Measurements from ENCODE around the gene BNC1.
"Not testable (repeated sequence)": the region's sequence is repeated elsewhere in the genome, so short reads cannot be mapped to it uniquely, and the experiment has no call there.

The BNC1 gene

GRCh38 chr15:83295417-83295816 lies 11.0 kb upstream of the BNC1 start:
- no peak for DNase-seq (ENCODE audit: low read depth)

- no peak for DNase-seq (ENCODE audit: low read depth)
Observed at GRCh38 chr15:83293201-83293600, 8.7 kb upstream of the BNC1 start.

GRCh38 chr15:83292317-83292716 lies 7.9 kb upstream of the BNC1 start:
- no peak for DNase-seq (ENCODE audit: low read depth)

- no peak for DNase-seq (ENCODE audit: low read depth)
Observed at GRCh38 chr15:83290236-83290635, 5.8 kb upstream of the BNC1 start.

GRCh38 chr15:83289160-83289559 lies 4.7 kb upstream of the BNC1 start:
- no peak for DNase-seq (ENCODE audit: low read depth)

- no peak for DNase-seq (ENCODE audit: low read depth)
Observed at GRCh38 chr15:83288381-83288801, 3.9 kb upstream of the BNC1 start.

GRCh38 chr15:83287541-83288027 lies 3.1 kb upstream of the BNC1 start:
- no peak for DNase-seq (ENCODE audit: low read depth)

GRCh38 chr15:83285979-83286553 lies 1.6 kb upstream of the BNC1 start:
- DNase-seq (ENCODE audit: low read depth) = no peak

- DNase-seq (ENCODE audit: low read depth) = no peak
Observed at GRCh38 chr15:83285284-83285978, 967 bp upstream of the BNC1 start.

GRCh38 chr15:83283813-83284558 lies 478 bp downstream of the BNC1 start:
- no peak for DNase-seq (ENCODE audit: low read depth)

GRCh38 chr15:83283138-83283812 lies 1.2 kb downstream of the BNC1 start:
- no peak for DNase-seq (ENCODE audit: low read depth)

GRCh38 chr15:83282776-83283137 lies 1.7 kb downstream of the BNC1 start:
- DNase-seq (ENCODE audit: low read depth) = no peak

GRCh38 chr15:83282141-83282540 lies 2.3 kb downstream of the BNC1 start:
- no peak for DNase-seq (ENCODE audit: low read depth)

GRCh38 chr15:83278191-83278590 lies 6.3 kb downstream of the BNC1 start:
- DNase-seq (ENCODE audit: low read depth) = no peak

GRCh38 chr15:83276661-83277060 lies 7.8 kb downstream of the BNC1 start:
- no peak for DNase-seq (ENCODE audit: low read depth)

- no peak for DNase-seq (ENCODE audit: low read depth)
Observed at GRCh38 chr15:83275412-83275811, 9.1 kb downstream of the BNC1 start.

- no peak for DNase-seq (ENCODE audit: low read depth)
Observed at GRCh38 chr15:83270176-83270575, 14.3 kb downstream of the BNC1 start.

- DNase-seq (ENCODE audit: low read depth) = no peak
Observed at GRCh38 chr15:83268147-83268546, 16.3 kb downstream of the BNC1 start.

- no peak for DNase-seq (ENCODE audit: low read depth)
Observed at GRCh38 chr15:83262594-83263315, 21.7 kb downstream of the BNC1 start.

- not testable (repeated sequence) for DNase-seq (ENCODE audit: low read depth)
Observed at GRCh38 chr15:83262181-83262580, 22.3 kb downstream of the BNC1 start.

- no peak for DNase-seq (ENCODE audit: low read depth)
Observed at GRCh38 chr15:83250781-83251180, 33.7 kb downstream of the BNC1 start.

GRCh38 chr15:83249030-83249343 lies 35.5 kb downstream of the BNC1 start:
- DNase-seq (ENCODE audit: low read depth) = no peak
